Fibroblast of skin of left quadriceps (primary cell): Measurements from ENCODE around the gene MICAL2.

Experiments used
- DNase-seq, 2 experiments: peaks; one replicate each; pipeline ENCODE4 v3.0.0-alpha.2; 2013; ENCODE audit warnings: low read depth in 2 of 2

Gene MICAL2

DNA sequence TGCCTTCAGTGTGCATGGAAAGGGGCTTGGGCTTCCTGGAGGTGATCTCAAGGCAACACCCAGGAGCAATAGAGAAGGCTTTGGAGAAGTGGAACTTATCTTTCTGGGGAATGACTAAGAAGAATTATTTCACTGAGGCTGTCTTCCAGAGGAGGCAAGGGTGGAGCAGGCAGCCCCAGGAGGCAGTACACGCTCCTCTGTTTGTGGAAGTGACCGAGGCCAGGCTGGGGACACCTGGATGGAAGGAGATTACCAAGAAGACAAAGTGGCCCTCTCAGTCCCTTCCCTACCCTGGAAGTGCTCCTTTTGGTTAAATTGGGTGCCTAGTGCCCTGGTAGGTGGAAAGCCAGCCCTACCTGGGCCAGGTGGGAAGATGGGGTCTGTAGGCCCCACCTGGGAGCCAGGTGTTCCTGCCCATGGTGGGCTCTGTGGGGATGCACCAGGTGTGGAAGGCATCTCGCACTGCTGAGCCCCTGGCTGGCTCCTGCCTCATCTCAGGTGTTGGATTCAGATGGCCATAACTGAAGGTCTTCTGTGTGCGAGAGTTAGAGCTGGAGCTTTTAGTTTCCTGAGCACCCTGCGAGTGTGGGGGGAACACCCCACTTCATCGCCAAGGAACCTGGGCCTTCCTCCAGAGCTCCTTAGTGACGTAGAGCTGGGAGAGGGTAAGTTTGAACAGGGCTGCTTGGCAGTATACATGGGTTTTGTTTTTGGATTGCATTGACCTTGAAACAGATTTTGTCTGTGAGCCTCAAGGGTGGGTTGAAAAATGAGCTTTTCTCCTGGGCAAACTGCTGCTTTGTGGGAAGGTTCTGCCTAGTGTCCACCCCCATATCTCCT, 46.1 kb downstream of the MICAL2 start:
- no peak for DNase-seq

DNA sequence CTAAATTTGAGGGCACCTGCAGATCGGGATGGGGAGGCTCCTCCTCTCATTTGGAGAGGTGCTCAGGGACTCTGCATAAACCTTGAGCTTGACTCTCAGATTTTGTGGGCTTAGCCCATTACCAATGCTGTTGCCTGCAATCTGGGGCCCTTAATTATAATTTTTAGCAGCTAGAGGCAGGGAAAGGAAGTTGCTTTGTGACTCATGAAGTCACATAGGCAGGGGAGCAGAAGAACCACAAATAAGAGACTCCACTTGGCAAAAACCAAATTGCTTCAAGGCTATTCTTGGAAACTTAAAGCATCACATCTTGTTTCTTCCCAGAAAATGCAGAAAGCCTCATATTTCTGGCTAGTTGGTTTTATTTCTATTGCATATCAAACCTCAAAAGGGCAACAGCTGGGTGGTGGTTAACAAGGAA, 46.9 kb downstream of the MICAL2 start:
- DNase-seq: peak; percentile 68 to 70

DNA sequence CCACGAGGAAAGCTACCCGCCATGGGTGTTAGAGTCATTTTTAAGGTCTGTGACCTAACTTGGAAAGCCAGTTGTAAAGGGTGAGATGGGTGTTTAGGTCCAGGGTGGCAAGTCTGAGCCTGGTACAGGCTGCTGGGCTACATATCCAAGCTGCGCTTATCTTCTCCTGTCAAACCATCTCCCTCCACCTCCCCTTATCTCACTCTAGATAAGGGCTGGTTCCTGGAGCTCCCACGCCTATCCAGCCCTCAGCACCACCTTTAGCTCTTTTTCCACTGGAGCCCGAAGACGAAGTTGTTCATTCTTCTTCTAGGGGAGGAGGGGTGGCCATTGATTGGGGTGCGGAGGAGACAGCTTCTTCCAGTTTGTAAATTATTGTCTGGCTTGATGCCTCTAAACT, 48.5 kb downstream of the MICAL2 start:
- DNase-seq: no peak

DNA sequence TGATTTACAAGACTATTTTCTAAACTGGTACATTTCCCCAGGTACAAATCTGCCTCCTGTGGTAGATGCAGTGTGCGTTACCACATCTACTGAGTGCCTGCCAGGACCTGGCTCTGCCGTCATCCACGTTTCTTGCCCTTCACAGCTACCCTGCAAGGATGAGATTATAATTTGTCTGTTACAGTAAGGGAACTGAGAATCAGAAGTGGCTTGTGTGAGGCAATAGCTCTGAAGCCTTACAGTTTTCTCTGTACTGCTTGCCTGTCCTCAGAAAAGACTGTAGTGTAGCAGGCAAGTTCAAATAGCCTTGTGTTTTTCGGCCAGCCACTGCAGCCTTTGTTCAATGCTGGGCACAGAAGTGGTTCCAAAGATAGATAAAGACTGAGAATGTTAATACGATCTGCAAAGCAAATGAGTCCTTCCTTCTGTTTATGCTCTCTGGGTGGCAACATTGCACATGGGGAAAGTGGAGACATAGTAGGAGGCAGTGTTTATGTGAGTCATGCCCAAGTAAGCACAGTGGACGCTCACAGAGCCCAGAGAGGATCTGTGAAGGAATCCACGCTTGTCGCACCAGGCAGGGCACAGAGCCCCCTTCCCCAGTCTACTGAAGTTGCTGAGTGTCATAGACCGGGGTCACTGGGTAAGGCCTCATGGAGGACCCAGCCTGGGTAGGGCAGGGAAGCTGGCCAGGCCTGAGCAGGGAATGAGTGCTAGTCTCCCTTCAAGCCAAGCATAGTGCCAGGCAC, 49.1 kb downstream of the MICAL2 start:
- peak; percentile 57 to 70 for DNase-seq

DNA sequence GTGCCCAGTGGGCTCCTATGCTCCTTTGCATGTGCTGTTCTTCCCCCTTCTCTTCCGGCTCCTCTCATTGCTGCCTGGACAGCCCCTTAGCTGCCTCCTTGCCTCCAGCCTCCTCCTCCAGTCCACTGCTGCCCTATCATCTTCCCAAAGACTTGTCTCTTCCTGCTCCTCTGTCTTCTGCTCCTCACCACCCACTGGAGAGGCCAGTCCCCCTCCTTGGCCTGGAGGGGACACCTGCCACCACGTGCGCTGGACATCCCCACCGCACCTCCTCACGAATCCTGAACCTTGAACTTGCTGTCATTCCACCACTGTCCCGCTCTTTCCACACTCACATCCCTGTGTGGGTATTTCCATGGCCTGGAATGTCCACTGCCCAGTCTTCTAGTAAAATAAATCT, 49.8 kb downstream of the MICAL2 start:
- no peak for DNase-seq

DNA sequence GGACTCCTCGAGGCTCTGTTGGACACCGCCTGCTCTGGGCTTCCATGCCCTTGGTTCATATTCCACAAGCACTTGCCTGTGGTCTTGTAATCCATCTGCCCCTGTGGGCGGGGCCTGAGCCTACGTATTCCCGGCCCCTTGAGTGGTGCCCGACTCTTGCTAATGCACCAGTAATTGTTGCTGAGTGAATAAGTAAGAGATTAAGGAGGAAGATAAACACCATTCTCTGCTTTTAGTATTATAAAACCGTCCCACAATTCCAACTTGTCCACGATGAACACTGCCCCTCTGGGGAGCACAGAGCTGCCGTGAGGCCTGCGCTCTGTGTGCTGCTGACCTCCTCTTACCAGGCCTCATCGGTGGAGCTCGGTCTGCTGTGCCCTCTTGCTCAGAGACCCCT, 50.3 kb downstream of the MICAL2 start:
- DNase-seq: no peak

DNA sequence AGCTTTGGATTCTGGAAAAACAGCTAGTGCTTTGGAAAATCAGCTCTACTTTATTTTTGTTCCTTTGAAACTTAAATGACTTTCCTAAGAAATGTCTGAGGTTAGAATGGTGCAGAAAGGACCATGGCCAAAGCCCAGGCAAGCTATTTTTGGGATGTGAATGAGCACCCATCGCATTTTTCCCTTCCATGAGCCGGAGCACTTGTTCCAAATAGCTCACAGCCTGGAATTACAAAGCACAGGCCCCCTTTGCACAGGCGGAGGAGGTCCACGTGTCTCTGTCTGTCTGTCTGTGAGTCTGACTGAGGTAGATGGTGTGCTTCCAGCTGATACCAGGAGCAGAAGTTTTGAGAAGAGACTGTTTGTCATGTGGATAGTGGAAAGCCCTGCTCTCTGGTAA, 50.7 kb downstream of the MICAL2 start:
- no peak for DNase-seq

DNA sequence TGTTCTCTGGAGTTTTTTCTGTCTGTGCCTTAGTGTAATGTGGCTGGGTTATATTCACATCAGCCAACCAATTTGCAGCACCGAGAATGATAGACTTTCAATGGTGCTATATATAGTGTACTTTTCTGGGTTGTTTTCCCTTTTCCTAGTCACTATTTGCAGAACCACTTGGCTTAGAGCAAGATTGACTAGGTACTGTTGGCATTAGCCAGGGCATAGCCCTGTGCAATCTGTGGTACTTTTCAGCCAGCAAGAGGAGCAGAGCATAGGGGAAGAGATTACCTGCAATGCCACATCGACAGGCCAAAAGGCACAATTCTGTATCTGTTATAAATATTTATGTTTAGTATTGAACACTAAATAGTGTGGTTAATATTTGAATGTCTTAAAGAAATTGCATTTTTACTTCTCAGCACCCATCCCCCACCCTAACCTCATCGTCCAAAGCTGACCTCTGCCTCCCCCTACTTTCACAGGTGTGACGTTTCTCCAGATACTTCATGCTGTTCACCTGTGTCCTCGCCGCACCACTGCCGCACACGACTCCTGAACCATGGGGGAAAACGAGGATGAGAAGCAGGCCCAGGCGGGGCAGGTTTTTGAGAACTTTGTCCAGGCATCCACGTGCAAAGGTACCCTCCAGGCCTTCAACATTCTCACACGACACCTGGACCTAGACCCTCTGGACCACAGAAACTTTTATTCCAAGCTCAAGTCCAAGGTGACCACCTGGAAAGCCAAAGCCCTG, 51.4 kb downstream of the MICAL2 start:
- no peak for DNase-seq

DNA sequence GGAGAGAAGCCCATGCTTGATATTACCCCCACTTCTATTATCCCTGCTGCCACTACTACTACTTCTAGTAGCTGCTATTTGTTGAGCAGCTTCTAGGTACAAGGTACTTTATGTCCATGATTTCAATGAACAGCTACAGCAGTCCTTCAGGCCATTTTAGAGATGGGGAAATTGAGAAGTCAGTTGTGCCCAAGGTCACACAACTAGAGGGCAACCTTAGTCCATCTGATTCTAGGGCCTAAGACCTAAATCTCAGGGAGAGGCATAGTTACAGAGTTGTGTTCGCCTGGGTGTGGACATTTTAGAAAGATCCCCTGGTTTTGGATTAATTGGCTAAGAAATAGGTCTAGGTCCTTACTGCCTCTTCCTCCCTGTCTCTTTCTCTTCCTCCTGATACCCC, 52.3 kb downstream of the MICAL2 start:
- no peak for DNase-seq

DNA sequence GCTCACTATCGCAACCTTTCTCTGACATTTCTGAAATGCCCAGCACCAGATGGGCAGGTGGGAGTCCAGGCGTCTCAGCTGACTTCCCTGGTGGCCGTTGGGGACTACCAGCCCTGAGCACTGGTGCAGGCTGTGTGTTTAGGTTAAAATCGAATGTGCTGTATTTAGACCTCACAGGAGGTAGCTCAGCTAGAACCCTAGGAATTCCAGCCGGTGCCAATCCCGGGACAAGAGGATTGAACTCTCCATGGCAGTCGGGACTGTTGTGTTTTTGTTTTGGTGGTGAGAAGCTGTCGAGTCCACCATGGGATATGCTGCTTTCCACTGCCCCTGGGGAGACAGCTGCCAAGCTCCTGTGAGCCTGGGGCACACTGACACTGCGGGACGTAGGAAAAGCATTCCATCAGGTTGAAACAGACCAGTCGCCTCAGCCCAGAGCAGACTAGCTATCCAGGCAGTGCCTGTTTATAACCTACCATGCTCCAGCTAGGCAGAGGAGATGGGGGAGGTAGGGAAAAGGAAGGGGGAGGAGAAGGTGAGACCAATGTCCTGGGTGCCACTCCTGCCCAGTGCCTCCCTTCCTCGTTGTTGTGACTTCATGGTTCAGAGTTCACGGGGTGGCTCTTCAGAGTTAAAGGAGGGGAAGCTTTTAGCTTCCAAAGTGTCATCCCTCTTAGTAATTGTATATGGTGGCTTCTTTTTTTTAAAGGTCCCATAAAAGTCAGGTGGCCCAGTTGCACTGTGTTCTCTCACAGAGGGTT, 53.0 kb downstream of the MICAL2 start:
- DNase-seq: no peak

DNA sequence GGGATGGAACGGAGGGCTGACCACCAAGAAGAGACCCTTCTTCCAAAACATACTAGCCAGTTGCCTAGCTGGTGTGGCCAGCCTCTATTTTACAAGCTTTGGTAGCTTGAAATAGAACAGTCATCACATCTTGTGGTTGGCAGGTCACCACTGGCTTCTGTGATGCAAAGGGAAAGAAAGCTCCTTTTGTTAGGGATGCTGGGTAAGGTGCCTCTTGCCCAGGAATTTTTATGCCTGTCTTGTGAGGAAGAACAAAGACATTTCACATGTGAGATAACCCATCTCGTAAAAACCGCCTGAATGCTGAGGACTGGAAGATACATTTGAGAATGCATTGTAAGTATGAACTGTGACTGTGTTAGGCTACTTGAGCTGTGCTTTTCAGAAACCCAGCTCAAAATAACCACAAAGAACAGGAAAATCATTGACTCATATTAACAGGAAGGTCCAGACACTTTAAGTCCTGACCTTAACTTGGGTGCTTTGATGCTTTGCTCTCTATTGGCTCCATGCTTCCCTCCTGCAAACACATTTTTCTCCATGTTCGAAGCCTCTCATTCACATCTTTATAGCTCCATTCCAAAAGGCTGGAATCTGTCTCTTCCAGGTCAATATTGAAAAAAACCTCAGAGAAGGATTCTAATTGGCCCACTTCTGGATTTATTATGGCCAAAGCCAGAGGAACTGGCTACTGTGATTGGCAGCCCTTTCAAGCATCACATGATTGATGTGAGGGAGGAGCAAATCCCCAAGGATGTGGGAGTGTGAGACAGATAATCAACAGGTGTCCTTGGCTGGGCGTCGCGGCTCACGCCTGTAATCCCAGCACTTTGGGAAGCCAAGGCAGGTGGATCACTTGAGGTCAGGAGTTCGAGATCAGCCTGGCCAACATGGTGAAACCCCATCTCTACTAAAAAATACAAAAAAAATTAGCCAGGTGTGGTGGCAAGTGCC, 53.9 kb downstream of the MICAL2 start:
- DNase-seq: no peak

DNA sequence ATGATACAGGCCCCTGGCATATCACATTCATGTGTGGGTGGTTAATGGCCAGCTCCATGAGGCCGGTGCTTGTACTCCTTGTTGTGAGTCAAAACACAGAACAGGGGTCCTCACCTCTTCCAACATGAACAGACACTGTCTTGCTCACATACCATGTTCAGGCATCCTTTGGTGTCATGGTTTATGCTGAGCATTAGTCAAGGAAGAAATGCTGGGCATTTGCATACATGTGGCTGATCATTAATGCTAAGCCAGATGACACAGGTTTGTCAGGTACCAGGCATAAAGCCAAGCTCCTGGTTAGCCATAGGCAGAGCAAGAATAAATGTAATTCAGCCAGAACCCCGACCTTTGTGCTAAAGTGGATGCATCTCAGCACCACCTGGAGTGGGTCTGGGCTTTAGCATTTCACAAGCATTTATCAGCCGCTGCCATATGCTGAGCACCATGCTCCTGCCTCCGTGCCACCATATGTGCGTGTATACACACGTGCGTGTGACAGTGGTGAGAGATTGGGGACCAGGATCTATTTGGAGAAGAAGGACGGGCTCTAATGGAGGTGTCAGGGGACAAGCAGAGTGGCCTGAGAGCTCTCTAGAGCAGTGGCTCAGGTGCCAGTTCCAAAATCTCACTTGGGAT, 55.0 kb downstream of the MICAL2 start:
- DNase-seq: no peak

DNA sequence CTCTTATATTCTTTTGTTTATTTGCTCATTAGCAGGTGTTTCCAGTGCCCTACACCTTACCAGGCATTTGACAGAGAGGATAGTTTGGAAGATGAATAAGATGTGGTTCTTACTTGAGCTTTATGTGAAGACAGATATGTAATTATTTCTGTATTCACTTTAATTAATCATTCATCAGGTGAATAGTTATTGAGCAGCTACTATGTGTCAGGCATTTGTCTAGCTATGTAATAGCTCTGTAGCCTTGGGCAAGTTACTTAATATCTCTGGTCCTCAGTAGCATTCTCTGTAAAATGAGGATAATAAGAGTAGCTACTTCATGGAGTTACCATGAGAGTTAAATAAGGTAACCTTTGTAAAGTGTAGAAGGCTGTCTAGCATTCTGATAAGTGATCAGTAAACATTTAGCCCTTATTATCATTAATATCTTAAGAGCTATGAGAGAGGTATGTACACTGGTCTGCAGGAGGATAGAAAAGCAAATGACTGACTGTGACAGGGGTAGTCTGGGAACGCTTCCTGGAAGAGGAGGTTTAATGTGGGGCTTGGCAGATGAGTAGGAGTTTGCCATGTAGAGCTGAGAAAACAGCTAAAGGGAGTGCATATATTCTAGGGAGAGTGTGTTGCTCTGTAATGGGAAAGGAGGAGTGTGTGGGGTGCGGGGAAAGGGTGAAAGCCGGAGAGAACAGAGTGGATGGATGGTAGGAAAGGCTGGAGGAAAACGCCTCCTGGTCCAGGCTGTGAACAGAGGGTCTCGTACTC, 56.1 kb downstream of the MICAL2 start:
- no peak for DNase-seq

DNA sequence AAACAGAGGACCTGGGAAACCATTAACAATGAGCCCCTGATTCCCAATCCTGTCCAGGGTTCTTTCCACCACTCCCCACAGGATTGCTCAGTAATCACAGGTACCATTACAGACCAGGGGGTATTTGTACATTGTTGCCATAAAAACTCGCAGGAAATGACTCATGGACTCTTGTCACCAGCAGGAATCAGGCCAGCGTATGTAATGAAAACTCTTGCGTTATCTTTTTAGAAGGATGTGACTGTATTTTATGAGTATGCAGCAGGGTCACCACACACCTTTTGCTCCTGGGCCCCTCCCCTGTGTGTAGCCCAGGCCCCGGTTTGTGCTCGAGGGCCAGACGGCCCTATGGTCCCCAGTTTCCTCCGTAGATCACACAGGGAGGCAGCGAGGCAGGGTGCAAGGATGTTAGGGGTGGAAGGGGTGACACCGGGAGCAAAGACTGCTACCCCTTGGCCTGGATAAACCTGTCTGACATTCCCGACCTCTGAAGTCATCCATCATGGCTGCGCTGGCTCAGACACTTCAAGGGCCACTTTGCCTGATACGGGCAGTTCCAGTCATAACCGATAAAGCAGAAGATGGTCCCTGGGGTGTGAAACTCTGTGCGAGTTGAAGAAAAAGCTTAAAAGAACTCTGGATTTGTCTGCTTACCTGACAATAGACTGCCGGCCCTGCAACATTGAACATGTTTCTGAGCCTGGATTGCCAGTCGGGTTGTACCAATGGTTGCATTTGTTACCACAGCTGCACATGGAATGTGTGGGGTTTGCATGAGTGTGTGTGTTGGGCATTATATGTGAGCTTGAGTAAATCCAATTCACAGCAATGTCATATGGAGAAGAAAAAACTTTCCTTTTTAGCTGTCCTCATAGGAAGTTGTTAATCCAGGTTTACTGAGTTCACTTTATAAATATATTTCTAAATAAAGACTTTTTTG, 56.9 kb downstream of the MICAL2 start:
- DNase-seq: peak; percentile 67 to 69

DNA sequence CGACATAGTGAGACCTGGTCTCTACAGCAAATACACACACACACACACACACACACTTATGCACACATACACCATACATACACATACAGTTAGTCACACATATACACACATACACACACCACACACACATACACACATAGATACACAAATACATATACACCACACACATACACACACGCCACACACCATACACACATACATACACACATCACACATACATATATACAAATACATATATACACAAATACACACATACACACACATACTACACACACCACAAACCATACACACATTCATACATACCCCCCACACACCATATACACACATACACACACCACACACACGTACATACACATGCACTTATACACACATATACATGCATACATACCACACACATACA, 57.7 kb downstream of the MICAL2 start:
- no peak for DNase-seq

DNA sequence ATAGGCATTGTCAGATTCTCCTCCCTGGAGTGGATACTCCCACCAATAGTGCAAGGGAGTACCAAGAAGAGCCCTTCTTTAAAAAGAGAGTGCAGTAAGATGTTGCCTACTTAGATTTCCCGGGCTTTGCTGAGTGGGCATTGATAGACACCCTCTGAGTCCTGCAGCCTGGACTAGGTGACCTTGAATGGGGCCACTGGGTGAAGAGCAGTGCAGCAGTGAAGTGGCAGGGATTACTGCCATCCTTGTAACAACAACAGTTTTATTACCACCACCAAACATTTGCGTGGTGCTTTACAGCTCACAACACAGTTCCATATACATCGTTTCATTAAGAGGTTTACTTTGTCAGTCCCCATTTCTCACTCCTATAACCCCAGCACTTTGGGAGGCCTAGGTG, 59.4 kb downstream of the MICAL2 start:
- DNase-seq: no peak

DNA sequence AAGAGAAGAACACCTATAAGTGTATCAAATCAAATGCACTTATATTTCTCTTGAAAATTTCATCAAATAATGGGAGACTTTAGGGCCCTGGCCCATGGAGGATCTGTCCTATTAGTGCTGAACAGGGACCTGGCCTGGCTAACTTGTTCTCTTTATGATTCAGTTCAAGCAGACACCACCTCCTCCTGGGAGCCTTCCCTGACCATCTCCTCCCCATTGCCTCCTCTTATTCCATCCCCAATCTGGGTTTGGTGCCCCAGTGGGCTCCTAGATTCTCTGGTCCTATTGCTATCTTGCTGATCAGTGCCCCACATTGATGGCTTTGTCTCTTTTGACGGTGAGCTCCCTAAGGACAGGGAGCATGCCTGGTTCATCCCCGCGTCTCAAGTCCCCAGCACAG, 60.1 kb downstream of the MICAL2 start:
- no peak for DNase-seq

DNA sequence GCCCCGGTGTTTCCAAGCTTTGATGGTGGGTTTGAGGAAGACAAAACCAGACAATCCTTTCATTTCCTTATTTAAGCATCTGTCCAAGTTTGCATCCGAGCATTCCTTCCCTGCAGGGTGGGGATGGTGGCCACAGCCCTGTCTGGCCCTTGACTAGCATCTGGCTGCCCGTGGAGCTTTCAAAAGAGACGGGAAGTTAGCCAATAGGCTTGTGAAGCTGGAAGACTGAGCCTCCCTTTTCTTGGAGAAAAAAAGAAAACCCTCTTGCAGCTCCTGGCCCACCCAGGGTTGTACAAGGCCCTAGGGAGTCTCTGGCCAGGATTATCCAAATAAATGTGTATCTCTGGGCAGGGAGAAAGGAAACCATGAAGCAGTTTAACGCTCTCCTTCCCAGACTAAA, 60.6 kb downstream of the MICAL2 start:
- DNase-seq: peak; percentile 75 to 78
